Small intestine (tissue), 7 donors: ENCODE measurements around the gene LYZL1. TPM values are rescaled to one million over a fixed set of nuclear protein-coding genes. Genes with fewer than 3 reads are reported as not detected.
"Not testable (repeated sequence)": the region's sequence is repeated elsewhere in the genome, so short reads cannot be mapped to it uniquely, and the experiment has no call there.

Source experiments
- DNase-seq, 2 donors: peaks; one replicate each; pipeline versions ENCODE4 v3.0.0 to v3.0.0-alpha.2; 2013
- FAIRE-seq: peaks from 2 replicates; lab custom pipeline; 2012; peaks lifted over from hg19 to GRCh38; lab: Jason Lieb, UNC
- H3K27ac ChIP-seq, 3 donors: one replicate each; pipeline ENCODE4 v1.5.1; 2013; ENCODE audit warnings: low read length in 2 of 3, mild to moderate bottlenecking in 2 of 3, control low read depth in 1 of 3, inconsistent platforms in 1 of 3, low read depth in 1 of 3, moderate library complexity in 1 of 3
- H3K27me3 ChIP-seq, 3 donors: one replicate each; pipeline ENCODE4 v1.6.1; 2013; ENCODE audit warnings: low read length in 3 of 3, inconsistent platforms in 1 of 3; ENCODE audit not compliant: control insufficient read depth in 3 of 3, insufficient read depth in 3 of 3
- H3K36me3 ChIP-seq, 3 donors: one replicate each; pipeline ENCODE4 v1.6.1; 2013; ENCODE audit warnings: low read length in 3 of 3, inconsistent platforms in 1 of 3, low read depth in 1 of 3, mild to moderate bottlenecking in 1 of 3, moderate library complexity in 1 of 3; ENCODE audit not compliant: control insufficient read depth in 3 of 3, insufficient read depth in 2 of 3
- H3K4me1 ChIP-seq, 3 donors: one replicate each; pipeline ENCODE4 v1.6.1; 2013; ENCODE audit warnings: low read length in 2 of 3, inconsistent platforms in 1 of 3, low read depth in 1 of 3, mild to moderate bottlenecking in 1 of 3, moderate library complexity in 1 of 3; ENCODE audit not compliant: control insufficient read depth in 3 of 3, insufficient read depth in 2 of 3
- H3K4me3 ChIP-seq, 3 donors: one replicate each; pipeline ENCODE4 v1.5.1; 2013; ENCODE audit warnings: low read length in 3 of 3, control low read depth in 1 of 3, inconsistent platforms in 1 of 3, low read depth in 1 of 3, mild to moderate bottlenecking in 1 of 3, moderate library complexity in 1 of 3
- H3K9me3 ChIP-seq, 2 donors: one replicate each; pipeline ENCODE4 v1.6.1; 2013; ENCODE audit warnings: low read depth in 1 of 2, low read length in 1 of 2; ENCODE audit not compliant: control insufficient read depth in 2 of 2, insufficient read depth in 1 of 2
- WGBS, 3 donors: extraction: QIAGEN DNeasy Blood & Tissue Kit; methylation state at CpG; one replicate each; pipeline ENCODE4 v1.1.7; 2013; 5-methylcytosine and 5-hydroxymethylcytosine counted together
- polyA plus RNA-seq, 4 donors: library from polyadenylated mRNA; stranded (reverse) in 3 of 4; unstranded in 1 of 4; fragments of 200-250 nt in 3 of 4; fragments of 120-200 nt in 1 of 4; gene quantifications; one replicate each; pipeline versions ENCODE4 v1.2.1 to v1.2.3, GENCODE V29; 2013
- donor health status: healthy with polysubstance abuse.
- donor health status: control.
- donor health status: control.
- donor health status: Bipolar disorder and iron deficiency.
- donor health status: healthy.

LYZL1 gene
- polyA plus RNA-seq, 4 donors = not detected

DNA sequence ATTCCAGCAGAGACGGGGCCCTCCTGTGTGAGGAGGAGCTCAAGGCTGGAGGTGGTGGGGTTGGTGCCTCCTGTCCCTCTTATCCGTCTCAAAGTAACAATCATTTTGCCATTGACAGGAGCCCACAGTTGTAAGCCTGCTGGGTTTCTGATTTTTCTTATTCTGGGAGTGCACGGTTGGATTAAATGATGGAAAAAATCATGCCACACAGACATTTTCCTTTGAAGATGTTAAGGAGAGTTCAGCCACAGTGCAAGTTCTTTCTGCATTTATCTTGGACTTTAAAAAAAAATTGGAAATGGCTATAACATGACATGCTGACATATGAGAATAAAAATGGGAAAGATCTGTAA is 8.4 kb upstream of the LYZL1 start:
- no peak overlapping the region for H3K4me3 ChIP-seq
- FAIRE-seq = no peak
- 68 to 86% (median 77%) methylated on average over 3 of the region's 3 CpGs for WGBS, 3 donors

DNA sequence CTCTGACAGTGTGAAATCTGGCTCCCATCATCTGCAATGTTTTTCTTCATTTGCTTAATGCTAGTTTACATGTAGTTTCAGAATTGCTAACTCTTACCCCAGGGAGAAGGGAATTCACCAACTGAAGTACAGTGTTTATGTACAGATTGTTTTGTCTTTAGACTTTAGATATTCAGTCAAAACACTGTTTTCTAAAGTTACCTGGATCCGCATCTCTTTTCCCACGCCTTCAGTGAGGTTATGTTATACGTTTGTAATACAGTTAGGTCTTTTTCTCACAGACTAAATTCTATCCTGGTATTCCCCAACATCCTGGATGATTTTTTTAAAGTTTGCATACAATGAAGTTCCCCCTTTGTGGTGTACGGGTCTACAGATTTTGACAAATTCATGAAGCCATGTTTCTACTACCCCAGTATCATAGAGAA is 3.2 kb upstream of the LYZL1 start:
- no peaks in the 10 kb centered on the region for H3K9me3 ChIP-seq
- H3K27ac ChIP-seq = no peak overlapping the region
- no peaks in the 10 kb centered on the region for H3K36me3 ChIP-seq
- no peak overlapping the region for H3K4me3 ChIP-seq
- DNase-seq = no peak
- no peak for FAIRE-seq
- 77 to 90% (median 81%) methylated on average over 4 of the region's 4 CpGs for WGBS, 3 donors
- no peaks in the 10 kb centered on the region for H3K4me1 ChIP-seq
- H3K27me3 ChIP-seq = peaks cover 0 to 2% (median 0%) of the 10 kb centered on the region in 3 donors

More for the DNA sequence above, 8.4 kb upstream of the LYZL1 start:
- no peak for DNase-seq
- Histone ChIP-seq H3K9me3 (no peaks in the 10 kb centered on the region), H3K4me1 (peaks cover 0 to 6% (median 0%) of the 10 kb centered on the region in 3 donors), H3K27me3 (peaks cover 0 to 2% (median 0%) of the 10 kb centered on the region in 3 donors), H3K36me3 (no peaks in the 10 kb centered on the region), H3K27ac (no peak overlapping the region)

DNA sequence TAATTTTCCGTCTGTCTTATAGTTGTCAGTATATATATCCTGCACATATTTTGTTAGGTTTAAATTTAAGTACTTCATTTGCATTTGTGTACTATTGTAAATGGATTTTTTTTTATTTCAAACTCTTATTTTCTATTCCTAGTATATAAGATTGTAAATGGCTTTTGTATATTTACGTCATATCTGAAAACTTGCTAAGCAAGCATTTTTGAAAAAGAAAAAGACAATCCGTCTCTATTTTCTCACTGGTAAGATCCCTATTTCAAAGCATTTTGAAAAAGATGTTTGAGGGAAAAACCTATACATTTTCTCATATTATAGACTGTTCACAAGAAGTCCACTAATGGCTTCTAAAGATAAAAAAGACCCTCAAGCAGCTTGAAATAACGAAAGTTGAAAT is 1.2 kb upstream of the LYZL1 start:
- Histone ChIP-seq H3K27me3 (peaks cover 0 to 2% (median 0%) of the 10 kb centered on the region in 3 donors), H3K4me1 (no peaks in the 10 kb centered on the region), H3K36me3 (no peaks in the 10 kb centered on the region), H3K9me3 (no peaks in the 10 kb centered on the region), H3K4me3 (no peak overlapping the region), H3K27ac (no peak overlapping the region)
- FAIRE-seq (no peak), DNase-seq (no peak)
- whole genome bisulfite sequencing, 3 donors = 70 to 87% (median 79%) methylated on average over 4 of the region's 4 CpGs

DNA sequence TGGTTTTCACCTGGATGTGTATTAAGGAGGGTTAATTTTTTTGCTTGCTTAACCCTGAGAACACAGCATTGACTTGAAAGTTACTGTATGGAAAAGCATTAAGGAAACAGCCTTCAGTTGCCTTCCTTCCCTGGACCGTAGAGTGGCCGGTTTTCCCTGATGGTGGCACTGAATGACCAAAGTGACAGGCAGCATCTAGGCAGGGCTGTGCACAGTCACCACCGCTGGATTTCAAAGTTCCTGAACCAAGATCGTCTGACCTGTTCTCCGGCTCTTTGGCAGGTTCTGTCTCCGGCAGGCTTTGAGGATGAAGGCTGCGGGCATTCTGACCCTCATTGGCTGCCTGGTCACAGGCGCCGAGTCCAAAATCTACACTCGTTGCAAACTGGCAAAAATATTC is 2.7 kb downstream of the LYZL1 start:
- H3K36me3 ChIP-seq, H3K27me3 ChIP-seq, H3K27ac ChIP-seq, H3K9me3 ChIP-seq, FAIRE-seq, H3K4me3 ChIP-seq, DNase-seq, H3K4me1 ChIP-seq: not testable (repeated sequence)
- WGBS, 3 donors = 68 to 78% (median 68%) methylated on average over 6 to 8 of the region's 10 CpGs

DNA sequence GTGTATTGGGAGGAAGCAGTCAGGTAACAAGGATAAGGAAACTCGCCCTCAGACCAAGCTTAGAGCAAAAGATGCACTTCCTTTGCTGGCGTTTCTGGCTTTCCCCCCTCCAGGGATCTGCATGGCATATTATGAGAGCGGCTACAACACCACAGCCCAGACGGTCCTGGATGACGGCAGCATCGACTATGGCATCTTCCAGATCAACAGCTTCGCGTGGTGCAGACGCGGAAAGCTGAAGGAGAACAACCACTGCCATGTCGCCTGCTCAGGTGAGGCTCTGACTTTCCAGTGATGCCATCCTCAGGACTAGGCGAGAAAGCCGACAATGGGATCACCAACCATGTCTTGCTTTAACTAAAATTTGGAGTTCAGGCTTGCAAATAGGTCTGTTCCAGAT is 3.5 kb downstream of the LYZL1 start:
- H3K27ac ChIP-seq, H3K9me3 ChIP-seq, DNase-seq, FAIRE-seq, H3K4me1 ChIP-seq, H3K4me3 ChIP-seq, H3K36me3 ChIP-seq, H3K27me3 ChIP-seq: not testable (repeated sequence)
- WGBS, 3 donors = 86 to 91% (median 87%) methylated on average over 13 of the region's 13 CpGs

DNA sequence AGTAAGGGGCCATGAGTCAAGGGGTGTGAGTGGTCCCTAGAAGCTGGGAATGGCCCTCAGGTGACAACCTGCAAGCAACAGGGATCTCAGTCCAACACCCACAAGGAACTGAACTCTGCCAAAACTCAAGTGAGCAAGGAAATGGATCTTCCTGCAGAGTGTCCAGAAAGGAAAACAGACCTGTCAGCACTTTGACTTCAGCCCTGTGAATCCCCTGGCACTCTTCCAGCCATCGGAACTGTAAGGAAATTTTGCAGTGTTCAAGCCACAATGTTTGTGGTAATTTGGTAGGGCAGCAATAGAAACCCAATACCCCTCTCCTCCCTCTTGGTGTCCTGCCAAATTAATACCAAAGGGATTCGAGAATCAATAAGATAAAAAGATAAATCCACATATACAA is 6.9 kb downstream of the LYZL1 start:
- H3K4me1 ChIP-seq = no peaks in the 10 kb centered on the region
- WGBS, 3 donors = 61 to 66% (median 64%) methylated on average over 2 of the region's 2 CpGs
- H3K27me3 ChIP-seq = peaks cover 0 to 7% (median 0%) of the 10 kb centered on the region in 3 donors
- no peak overlapping the region for H3K27ac ChIP-seq
- H3K36me3 ChIP-seq = no peaks in the 10 kb centered on the region
- no peak for FAIRE-seq
- H3K4me3 ChIP-seq = no peak overlapping the region
- H3K9me3 ChIP-seq = peaks cover 0 to 23% of the 10 kb centered on the region in 2 donors
- DNase-seq = no peak

DNA sequence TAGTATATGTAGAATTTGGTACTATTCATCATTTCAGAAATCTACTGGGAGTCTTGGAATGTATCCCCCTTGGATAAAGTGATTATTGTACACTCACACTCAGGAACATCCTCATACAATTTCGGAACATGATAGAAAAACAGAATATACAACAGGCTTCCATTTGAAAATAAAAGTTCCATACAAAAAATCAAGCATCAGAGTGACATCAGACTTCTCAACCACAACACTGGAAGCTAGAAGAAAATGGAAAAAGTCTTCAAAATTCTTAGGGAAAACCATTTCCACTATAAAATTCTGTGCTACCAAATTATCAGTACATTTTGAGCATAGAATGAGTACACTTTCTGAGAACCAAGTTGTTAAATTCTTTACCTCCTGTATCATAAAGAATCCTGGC is 8.8 kb downstream of the LYZL1 start:
- FAIRE-seq (no peak), DNase-seq (no peak)
- 53 to 76% (median 61%) methylated on average over 1 of the region's 1 CpG for WGBS, 3 donors
- H3K27ac ChIP-seq = no peak overlapping the region
- H3K36me3 ChIP-seq = no peaks in the 10 kb centered on the region
- H3K27me3 ChIP-seq = peaks cover 0 to 7% (median 0%) of the 10 kb centered on the region in 3 donors
- H3K4me1 ChIP-seq = no peaks in the 10 kb centered on the region
- peaks cover 0 to 31% of the 10 kb centered on the region in 2 donors for H3K9me3 ChIP-seq
- H3K4me3 ChIP-seq = no peak overlapping the region

DNA sequence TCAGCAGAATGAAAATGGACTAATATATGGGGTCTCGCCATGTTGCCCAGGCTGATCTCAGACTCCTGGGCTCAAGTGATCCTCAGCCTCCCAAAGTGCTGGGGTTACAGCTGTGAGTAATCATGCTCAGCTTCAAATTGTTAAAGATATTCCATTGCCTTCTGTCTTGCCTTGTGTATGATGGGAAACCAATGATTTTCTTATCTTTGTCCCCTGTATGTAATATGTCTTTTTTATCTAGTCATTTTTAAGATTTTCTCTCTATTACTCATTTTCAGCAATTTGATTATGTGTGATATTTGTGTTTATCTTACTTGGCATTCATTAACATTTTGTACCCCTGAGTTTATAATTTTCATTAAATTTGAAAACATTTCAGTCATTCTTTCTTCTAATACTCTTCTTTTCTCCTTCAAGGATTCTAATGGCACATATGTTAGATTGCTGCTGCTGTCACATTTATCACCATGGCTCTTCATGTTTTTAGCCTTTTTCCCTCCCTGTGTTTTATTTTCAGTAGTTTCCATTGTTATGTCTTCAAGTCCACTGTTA is 12.6 kb downstream of the LYZL1 start:
- peaks cover 0 to 7% (median 0%) of the 10 kb centered on the region in 3 donors for H3K27me3 ChIP-seq
- H3K4me3 ChIP-seq = no peak overlapping the region
- peaks cover 0 to 24% of the 10 kb centered on the region in 2 donors for H3K9me3 ChIP-seq
- H3K27ac ChIP-seq = no peak overlapping the region
- no peak for DNase-seq
- no peak for FAIRE-seq
- H3K4me1 ChIP-seq = no peaks in the 10 kb centered on the region
- WGBS, 3 donors = 95 to 100% (median 100%) methylated on average over 1 of the region's 1 CpG
- no peaks in the 10 kb centered on the region for H3K36me3 ChIP-seq

DNA sequence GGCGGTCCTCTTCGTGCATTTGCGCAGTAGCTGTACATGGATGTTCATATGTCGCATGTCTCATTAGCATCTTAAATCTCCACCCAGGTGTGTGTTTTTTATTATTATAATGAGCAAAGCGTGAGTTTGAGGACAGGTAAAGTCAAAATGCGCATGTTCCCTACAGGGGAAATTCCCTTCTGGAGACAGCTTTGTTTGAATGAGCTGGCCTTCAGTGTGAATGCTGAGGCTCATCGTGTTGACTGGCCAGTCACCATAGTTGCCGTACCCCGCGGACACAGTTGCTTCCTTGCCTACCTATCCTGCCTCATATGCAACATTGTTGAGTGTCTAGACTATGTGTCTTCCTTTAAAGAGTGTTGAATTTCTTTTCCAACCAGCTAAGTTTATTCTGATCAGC is 13.6 kb downstream of the LYZL1 start:
- 92 to 95% (median 94%) methylated on average over 10 of the region's 10 CpGs for WGBS, 3 donors

More for the DNA sequence above, 13.6 kb downstream of the LYZL1 start:
- Histone ChIP-seq H3K4me1 (no peaks in the 10 kb centered on the region), H3K4me3 (no peak overlapping the region), H3K9me3 (peaks cover 0 to 21% of the 10 kb centered on the region in 2 donors), H3K27ac (no peak overlapping the region), H3K27me3 (peaks cover 0 to 7% (median 0%) of the 10 kb centered on the region in 3 donors), H3K36me3 (no peaks in the 10 kb centered on the region)
- FAIRE-seq = no peak
- no peak for DNase-seq
